ENCODE data around the gene ASPG.
A peak's percentile ranks its signal among the peaks of the same experiment; 100 is the strongest.

ASPG gene

GRCh38 chr14:104116288-104116755, 30.8 kb downstream of the ASPG start:
- peak; percentile 44 for DNase-seq (ENCODE audit: low spot score)

DNA sequence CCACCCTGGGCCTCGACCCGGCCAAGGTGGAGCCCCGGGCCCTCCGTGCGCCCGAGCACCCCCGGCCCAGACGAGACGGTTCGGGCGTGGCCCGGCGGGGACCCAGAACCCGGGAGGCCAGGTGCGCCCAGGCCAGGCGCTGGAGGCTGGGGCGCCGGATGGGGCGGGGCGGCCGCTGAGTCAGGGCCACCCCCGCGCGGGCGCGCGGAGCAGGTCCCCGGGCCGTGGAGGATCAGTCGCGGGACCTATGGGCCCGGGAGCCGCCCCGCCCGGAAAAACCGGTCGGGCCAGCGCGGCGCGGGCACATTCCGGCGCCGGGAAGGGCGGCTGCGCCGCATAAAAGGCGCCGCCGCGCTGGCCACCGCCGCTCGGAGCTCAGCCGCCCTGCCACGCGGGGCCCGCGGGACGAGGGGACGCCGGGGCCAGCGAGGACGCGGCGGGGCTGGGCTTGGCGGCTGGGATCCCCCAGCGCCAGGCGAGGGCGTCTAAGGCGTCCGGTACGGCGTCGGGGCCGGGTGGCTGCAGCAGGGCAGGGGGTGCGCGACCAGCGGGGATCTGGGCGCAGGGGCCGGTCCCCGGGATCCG, 31.3 kb downstream of the ASPG start:
- DNase-seq (ENCODE audit: low spot score): peak; percentile 52

- DNase-seq (ENCODE audit: low spot score): peak; percentile 55
These were observed 32.0 kb downstream of the ASPG start for GRCh38 chr14:104117341-104118005.

GRCh38 chr14:104118006-104118844, 32.7 kb downstream of the ASPG start:
- peak; percentile 45 for DNase-seq (ENCODE audit: low spot score)

DNA sequence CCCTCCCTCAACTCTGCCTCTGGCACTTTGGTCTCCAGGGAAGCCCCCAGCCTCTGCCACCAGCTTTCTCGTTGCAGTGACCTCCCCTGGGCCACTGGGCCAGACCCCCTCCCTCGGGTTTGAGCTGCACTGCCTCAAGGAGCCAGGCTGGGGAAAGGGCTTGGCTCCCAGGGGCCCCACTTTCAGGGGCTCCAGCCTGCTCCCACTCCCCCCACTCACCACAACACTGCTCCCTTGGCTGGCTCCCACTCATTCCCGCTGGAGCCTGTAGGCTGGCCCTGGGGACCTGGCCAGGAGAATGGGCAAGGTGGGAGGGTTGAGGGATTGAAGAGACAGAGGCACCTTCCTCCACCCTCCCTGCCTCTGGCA, 33.6 kb downstream of the ASPG start:
- DNase-seq (ENCODE audit: low spot score): peak; percentile 41

DNA sequence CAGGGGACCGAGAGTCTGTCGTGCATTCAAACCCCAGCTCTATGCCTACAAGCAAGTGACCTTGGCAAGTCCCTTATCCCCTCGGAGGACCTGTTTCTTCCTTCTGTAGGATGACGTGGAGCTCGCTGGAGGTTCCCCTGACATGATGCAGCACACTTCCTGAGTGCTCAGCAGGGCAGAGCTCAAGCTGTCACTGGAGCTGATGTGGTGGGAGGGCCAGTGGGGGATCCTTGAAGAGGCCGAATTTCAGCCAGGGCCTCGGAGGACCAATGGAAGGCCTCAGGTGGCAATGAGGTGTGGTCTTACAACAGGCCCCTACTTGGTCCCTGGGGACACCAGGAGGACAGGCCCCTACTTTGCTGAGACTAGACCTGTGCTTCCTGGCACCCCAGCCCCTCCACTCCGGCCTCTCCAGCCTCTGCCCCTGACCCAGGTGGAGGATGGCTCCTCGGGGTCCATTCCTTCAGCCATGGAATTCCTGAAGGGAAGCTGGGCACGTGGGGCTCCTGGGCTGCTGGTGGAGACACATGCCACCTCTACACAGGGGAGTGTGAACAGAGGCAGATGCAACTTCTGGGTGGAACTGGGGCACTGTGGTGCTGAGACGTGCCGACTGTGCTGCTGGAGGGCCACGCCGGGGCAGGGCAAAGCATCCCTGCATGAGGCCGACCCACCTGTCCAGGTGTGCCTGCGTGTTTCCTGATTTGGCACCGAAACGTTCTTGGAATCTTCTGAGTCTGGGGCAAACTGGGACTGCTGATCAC, 34.2 kb downstream of the ASPG start:
- DNase-seq (ENCODE audit: low spot score): peak; percentile 40

DNA sequence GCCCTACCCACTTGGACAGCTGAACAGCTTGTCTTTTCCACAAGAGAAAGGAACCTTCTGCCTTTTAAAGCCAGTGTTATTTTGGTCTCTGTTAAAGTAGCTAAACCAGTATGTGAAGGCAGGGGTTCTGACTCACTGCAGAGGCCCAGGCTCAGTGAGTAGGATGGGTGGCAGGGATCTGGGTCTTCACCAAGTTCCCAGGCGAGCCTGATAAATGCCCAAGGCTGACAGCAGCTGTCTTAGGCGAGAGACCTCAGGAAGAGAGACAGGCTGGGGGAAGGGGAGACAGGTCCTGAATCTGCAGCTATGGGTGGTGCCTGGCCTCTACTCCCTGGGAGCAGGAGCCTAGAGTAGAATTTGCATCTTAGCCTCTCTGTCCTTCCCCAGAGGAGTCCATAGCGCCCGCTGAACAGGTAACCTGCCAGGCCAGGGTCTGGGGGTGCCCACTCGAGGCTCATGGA, 34.8 kb downstream of the ASPG start:
- no peak for DNase-seq (ENCODE audit: low spot score)

GRCh38 chr14:104121142-104121541, 35.6 kb downstream of the ASPG start:
- DNase-seq (ENCODE audit: low spot score): no peak

DNA sequence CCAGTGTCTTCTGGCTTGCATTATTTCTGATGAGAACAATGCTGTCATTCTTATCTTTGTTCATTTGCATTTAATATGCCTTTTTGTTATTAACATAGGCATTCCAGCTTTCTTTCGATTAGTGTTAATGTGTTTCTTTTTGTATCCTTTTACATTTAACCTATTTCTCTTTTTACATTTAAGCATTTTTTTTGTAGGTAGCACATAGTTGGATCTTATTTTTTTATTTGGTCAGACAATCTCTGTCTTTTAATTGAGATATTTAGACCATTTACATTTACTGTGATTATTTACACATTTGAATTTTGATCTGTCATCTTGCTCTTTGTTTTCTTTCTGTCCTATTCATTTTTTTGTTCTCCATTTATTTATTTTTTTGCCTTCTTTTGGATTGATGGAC, 38.4 kb downstream of the ASPG start:
- DNase-seq (ENCODE audit: low spot score): no peak

GRCh38 chr14:104125011-104125410, 39.5 kb downstream of the ASPG start:
- DNase-seq (ENCODE audit: low spot score): no peak

GRCh38 chr14:104126753-104127152, 41.3 kb downstream of the ASPG start:
- DNase-seq (ENCODE audit: low spot score): no peak

- no peak for DNase-seq (ENCODE audit: low spot score)
These were observed 43.5 kb downstream of the ASPG start for GRCh38 chr14:104128981-104129380.

DNA sequence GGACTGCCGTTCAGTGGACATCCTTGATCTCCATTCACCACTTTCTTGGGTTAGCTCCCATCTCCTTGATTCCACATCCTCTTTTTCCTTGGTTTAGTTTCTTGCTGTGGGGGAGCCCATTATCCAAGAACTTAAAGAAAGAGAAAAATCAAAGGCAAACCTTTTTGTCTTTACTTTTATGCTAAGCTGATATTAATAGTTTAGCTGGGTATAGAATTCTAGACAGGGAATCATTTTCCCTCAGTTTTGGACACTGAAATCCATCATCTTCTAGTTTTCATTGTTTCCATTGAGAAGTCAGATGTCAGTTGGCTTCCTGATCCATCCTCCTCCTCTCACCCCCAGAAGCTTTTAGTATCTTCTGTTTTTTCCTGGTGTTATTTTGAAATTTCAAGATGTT, 44.1 kb downstream of the ASPG start:
- DNase-seq (ENCODE audit: low spot score): no peak

GRCh38 chr14:104130974-104131651, 45.6 kb downstream of the ASPG start:
- DNase-seq (ENCODE audit: low spot score): peak; percentile 52

- peak; percentile 37 for DNase-seq (ENCODE audit: low spot score)
These were observed 46.6 kb downstream of the ASPG start for GRCh38 chr14:104131968-104132732.

DNA sequence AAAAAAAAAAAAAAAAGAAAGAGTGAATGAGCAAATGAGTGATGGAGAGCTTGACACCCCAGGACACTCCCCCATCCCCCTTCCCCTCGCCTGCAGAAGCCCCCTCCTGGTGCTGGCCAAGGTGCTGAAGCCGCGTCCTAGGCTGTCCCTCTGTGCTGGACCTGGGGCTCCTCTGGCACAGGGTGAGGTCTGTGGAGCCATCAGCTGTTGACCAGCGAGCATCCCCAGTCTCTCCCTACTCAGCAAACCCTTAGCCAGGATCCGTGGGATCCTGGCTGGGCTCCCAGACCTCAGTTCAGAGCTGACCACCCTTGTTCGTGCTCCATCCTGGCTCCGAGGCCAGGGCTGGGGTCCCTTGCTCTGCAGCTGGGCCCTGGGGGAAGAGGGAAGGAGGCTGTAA, 47.5 kb downstream of the ASPG start:
- DNase-seq (ENCODE audit: low spot score): peak; percentile 62

DNA sequence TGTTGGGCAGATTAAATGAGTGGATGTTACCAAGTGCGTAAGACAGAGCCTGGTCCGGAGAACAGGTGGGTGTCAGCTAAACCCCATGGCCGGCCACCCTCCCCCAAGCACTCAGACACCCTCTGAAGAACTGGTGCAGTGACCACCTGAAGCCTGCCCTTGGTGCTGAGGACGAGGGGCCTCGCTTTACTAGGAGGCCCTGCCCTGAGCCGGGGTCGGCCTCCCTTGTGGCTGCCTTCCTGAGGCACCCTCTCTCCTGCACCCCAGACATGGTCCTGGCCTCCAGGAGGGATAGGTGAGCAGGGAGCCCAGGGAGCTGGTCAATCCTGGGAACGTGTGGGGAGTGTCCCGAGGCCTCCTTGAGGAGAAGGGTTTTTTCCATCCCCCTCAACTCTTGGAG, 48.0 kb downstream of the ASPG start:
- peak; percentile 43 for DNase-seq (ENCODE audit: low spot score)

GRCh38 chr14:104134061-104134965, 48.8 kb downstream of the ASPG start:
- DNase-seq (ENCODE audit: low spot score): peak; percentile 53

DNA sequence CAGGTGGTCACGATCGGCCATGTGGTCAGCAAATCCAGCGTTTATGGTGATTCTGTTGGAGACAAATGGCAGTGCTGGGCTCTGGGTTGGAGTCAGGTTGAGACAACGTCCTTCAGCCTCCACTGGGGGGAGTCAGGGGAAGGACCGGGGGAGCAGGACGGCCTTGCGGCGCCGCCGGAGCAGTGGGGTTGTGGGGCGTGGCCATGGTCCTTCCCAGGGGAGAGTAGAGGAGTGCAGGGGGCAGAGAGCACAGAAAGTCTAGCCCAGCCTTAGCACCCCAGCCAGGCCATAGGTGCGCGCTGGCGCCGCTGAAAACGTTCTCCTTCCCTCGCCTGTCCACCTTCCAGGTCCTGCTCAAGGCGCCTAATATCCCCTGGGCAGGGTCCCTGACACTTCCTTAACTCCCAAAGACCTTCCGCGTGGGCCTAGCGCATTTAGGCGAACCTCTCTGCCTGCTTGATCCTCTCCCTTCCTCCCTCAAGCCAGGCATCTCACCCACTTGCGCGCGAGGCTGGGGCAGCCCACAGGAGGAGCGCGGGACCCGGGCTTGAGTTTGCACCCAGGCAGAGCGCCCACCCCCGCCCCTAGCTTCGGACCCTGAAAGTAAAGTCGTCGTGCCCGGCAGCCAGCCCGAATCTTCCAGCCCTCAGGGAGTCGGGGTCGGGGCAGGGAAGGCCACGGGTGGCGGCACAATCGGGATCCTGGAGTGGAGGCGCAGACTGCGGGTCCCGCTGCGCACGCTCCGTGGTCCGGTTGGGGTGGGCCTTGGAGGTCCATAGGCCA, 49.8 kb downstream of the ASPG start:
- DNase-seq (ENCODE audit: low spot score): peak; percentile 83

Measured in ecto neural progenitor cell (in vitro differentiated cells).